SK-N-SH treated with all-trans-retinoic acid at 6 μM for 48 hours (cell line): ENCODE measurements around the gene APOL4.
A peak's percentile ranks its signal among the peaks of the same experiment; 100 is the strongest.

ENCODE experiments used
- ATAC-seq: fragments of 200-7000 bp; cut with Tn5 transposase; 3 replicates; pipeline ENCODE4 v1.9.1; 2020; ENCODE audit warnings: mild to moderate bottlenecking, moderate library complexity
- BACH2 ChIP-seq: fragments of 250-450 bp; sonication (Bioruptor Pico); IDR thresholded peaks from 2 replicates; pipeline ENCODE4 v1.9.0; 2021; ENCODE audit warnings: mild to moderate bottlenecking, borderline replicate concordance
- CSDC2 ChIP-seq: fragments of 250-450 bp; sonication (Bioruptor Pico); IDR thresholded peaks from 2 replicates; pipeline ENCODE4 v1.5.0; 2020; ENCODE audit warnings: mild to moderate bottlenecking, moderate library complexity
- CSRNP3 ChIP-seq: fragments of 250-450 bp; sonication (Bioruptor Pico); IDR thresholded peaks from 2 replicates; pipeline ENCODE4 v1.5.1; 2021; ENCODE audit warnings: mild to moderate bottlenecking, moderate library complexity
- ESRRG ChIP-seq: fragments of 250-450 bp; sonication (Bioruptor Pico); IDR thresholded peaks from 2 replicates; pipeline ENCODE4 v1.6.1; 2021; ENCODE audit warnings: mild to moderate bottlenecking
- GLIS3 ChIP-seq: fragments of 250-450 bp; sonication (Bioruptor Pico); IDR thresholded peaks from 2 replicates; pipeline ENCODE4 v1.5.0; 2020; ENCODE audit warnings: mild to moderate bottlenecking, moderate library complexity
- ISL1 ChIP-seq: fragments of 250-450 bp; sonication (Bioruptor Pico); IDR thresholded peaks from 2 replicates; pipeline ENCODE4 v2.1.2; 2022; ENCODE audit warnings: mild to moderate bottlenecking, moderate library complexity
- OSR1 ChIP-seq: fragments of 250-450 bp; sonication (Bioruptor Pico); IDR thresholded peaks from 2 replicates; pipeline ENCODE4 v1.8.0; 2022; ENCODE audit warnings: moderate library complexity, mild to moderate bottlenecking, inconsistent platforms
- PATZ1 ChIP-seq: fragments of 250-450 bp; sonication (Bioruptor Pico); IDR thresholded peaks from 2 replicates; pipeline ENCODE4 v1.8.0; 2020; ENCODE audit warnings: mild to moderate bottlenecking, moderate library complexity, borderline replicate concordance
- POU6F1 ChIP-seq: fragments of 250-450 bp; sonication (Bioruptor Pico); IDR thresholded peaks from 2 replicates; pipeline ENCODE4 v1.8.0; 2021; ENCODE audit warnings: low read depth, mild to moderate bottlenecking, moderate library complexity, borderline replicate concordance
- RARB ChIP-seq: fragments of 250-450 bp; sonication (Bioruptor Pico); IDR thresholded peaks from 2 replicates; pipeline ENCODE4 v1.8.0; 2021; ENCODE audit warnings: mild to moderate bottlenecking, moderate library complexity
- SNAI2 ChIP-seq: fragments of 250-450 bp; sonication (Bioruptor Pico); IDR thresholded peaks from 2 replicates; pipeline ENCODE4 v1.5.0; 2020; ENCODE audit warnings: mild to moderate bottlenecking, moderate library complexity
- TCF4 ChIP-seq: fragments of 250-450 bp; sonication (Bioruptor Pico); IDR thresholded peaks from 2 replicates; pipeline ENCODE4 v1.8.0; 2021; ENCODE audit warnings: mild to moderate bottlenecking, moderate library complexity, borderline replicate concordance
- TOX ChIP-seq: fragments of 250-450 bp; sonication (Bioruptor Pico); IDR thresholded peaks from 2 replicates; pipeline ENCODE4 v1.8.0; 2021; ENCODE audit warnings: mild to moderate bottlenecking, moderate library complexity, borderline replicate concordance
- TSHZ2 ChIP-seq: fragments of 250-450 bp; sonication (Bioruptor Pico); IDR thresholded peaks from 2 replicates; pipeline ENCODE4 v1.5.0; 2020; ENCODE audit warnings: mild to moderate bottlenecking, moderate library complexity
- ZC3H10 ChIP-seq: fragments of 250-450 bp; sonication (Bioruptor Pico); IDR thresholded peaks from 2 replicates; pipeline ENCODE4 v1.5.1; 2021; ENCODE audit warnings: mild to moderate bottlenecking, moderate library complexity
- ZFP3 ChIP-seq: fragments of 250-450 bp; sonication (Bioruptor Pico); IDR thresholded peaks from 2 replicates; pipeline ENCODE4 v1.5.0; 2020; ENCODE audit warnings: mild to moderate bottlenecking, moderate library complexity
- ZFP30 ChIP-seq: fragments of 450-650 bp; formaldehyde crosslinking; IDR thresholded peaks from 2 replicates; pipeline ENCODE4 v1.5.0; 2022; ENCODE audit warnings: mild to moderate bottlenecking, moderate library complexity
- ZNF565 ChIP-seq: fragments of 450-650 bp; formaldehyde crosslinking; conservative IDR thresholded peaks from 2 replicates; pipeline ENCODE4 v1.5.0; 2020; ENCODE audit warnings: low read depth, mild to moderate bottlenecking, moderate library complexity
- ZNF70 ChIP-seq: fragments of 450-650 bp; formaldehyde crosslinking; IDR thresholded peaks from 2 replicates; pipeline ENCODE4 v1.5.0; 2020; ENCODE audit warnings: mild to moderate bottlenecking, moderate library complexity
- ZNF8 ChIP-seq: fragments of 450-650 bp; formaldehyde crosslinking; IDR thresholded peaks from 2 replicates; pipeline ENCODE4 v1.5.0; 2020; ENCODE audit warnings: mild to moderate bottlenecking, moderate library complexity

APOL4 gene

GRCh38 chr22:36180038-36180880 lies 21.4 kb downstream of the APOL4 start:
- no peak for TF ChIP-seq ZNF565 (CRISPR knock-in tag)
- TF ChIP-seq TCF4 (CRISPR knock-in tag), result no peak
- TF ChIP-seq OSR1, result no peak
- TF ChIP-seq ZFP3 (CRISPR knock-in tag), result no peak
- TF ChIP-seq GLIS3, result no peak
- TF ChIP-seq ZFP30 (CRISPR knock-in tag), result no peak
- TF ChIP-seq, all 23 proteins: peak for 0
- ATAC-seq, result peak; percentile 98

- ATAC-seq, result no peak
- TF ChIP-seq POU6F1 (CRISPR knock-in tag) (no peak), ZFP30 (CRISPR knock-in tag) (no peak), ZNF70 (CRISPR knock-in tag) (no peak), CSRNP3 (CRISPR knock-in tag) (no peak), TOX (CRISPR knock-in tag) (no peak), GLIS3 (no peak), RARB (CRISPR knock-in tag) (no peak), SNAI2 (no peak), ZNF8 (CRISPR knock-in tag) (no peak), ZNF565 (CRISPR knock-in tag) (no peak)
Measured at GRCh38 chr22:36177160-36177559, 24.4 kb downstream of the APOL4 start.

- no peak for ATAC-seq
- no peak for TF ChIP-seq CSRNP3 (CRISPR knock-in tag)
- TF ChIP-seq ZNF70 (CRISPR knock-in tag), result no peak
- no peak for TF ChIP-seq ZFP30 (CRISPR knock-in tag)
- TF ChIP-seq TOX (CRISPR knock-in tag), result no peak
- TF ChIP-seq ZFP3 (CRISPR knock-in tag), result no peak
- TF ChIP-seq ESRRG (CRISPR knock-in tag), result no peak
Measured at GRCh38 chr22:36175892-36176291, 25.7 kb downstream of the APOL4 start.

GRCh38 chr22:36171941-36172340 lies 29.7 kb downstream of the APOL4 start:
- no peak for ATAC-seq
- no peak for TF ChIP-seq ZFP3 (CRISPR knock-in tag)
- no peak for TF ChIP-seq CSDC2 (CRISPR knock-in tag)
- no peak for TF ChIP-seq PATZ1 (CRISPR knock-in tag)
- TF ChIP-seq ZNF8 (CRISPR knock-in tag), result no peak
- TF ChIP-seq SNAI2, result no peak
- no peak for TF ChIP-seq BACH2 (CRISPR knock-in tag)
- TF ChIP-seq ZFP30 (CRISPR knock-in tag), result no peak
- TF ChIP-seq ISL1 (CRISPR knock-in tag), result no peak
- no peak for TF ChIP-seq ZC3H10 (CRISPR knock-in tag)
- TF ChIP-seq POU6F1 (CRISPR knock-in tag), result no peak
- TF ChIP-seq CSRNP3 (CRISPR knock-in tag), result no peak
- TF ChIP-seq TOX (CRISPR knock-in tag), result no peak
- TF ChIP-seq TSHZ2 (CRISPR knock-in tag), result no peak
- TF ChIP-seq GLIS3, result no peak
